ENCODE results near the gene AK1.
"Not testable (repeated sequence)": the region's sequence is repeated elsewhere in the genome, so short reads cannot be mapped to it uniquely, and the experiment has no call there.

The AK1 gene

DNA sequence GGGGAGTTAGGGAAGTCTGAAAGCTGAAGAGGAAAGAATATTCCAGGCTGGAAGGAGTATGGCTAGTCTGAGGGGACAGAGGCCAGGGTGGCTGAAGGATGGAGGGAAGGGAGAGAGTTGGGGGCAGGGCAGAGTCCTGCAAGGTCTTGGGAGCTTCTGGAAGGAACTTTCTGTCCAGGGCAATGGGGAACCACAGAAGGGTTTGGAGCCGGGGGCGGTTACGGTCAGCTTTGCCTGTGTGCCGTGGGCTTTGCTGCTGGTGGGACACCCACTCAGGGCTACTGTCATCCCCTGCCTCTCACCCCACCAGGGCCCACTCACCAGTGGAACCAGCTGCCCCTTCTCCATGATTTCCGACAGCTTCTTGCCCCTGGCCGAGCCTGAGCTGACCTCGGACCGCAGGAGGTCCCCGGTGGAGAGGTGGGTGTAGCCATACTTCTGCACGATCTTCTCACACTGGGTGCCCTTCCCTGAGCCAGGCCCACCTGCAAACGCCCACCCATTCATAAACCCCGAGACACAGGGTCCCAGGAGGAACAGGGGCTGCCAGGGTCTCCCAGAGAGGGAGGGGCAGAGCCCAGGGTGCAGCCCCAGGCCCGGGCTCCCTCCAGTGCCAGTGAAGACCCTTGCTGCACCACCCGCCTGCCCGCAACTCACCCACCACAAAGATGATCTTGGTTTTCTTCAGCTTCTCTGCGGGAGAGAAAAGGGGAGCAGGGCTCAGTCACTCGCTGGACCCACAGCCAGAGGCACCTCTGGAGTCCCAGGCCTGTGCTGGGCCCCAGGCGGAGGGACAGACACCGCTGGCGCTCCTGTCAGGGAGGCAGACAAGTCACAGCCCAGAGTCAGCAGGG lies 4.9 kb downstream of the AK1 start:
- Histone ChIP-seq H3K36me3 (replicated peaks; ENCODE audit: insufficient read depth, low read length) (no peaks in the 10 kb centered on the region), H3K27ac (ENCODE audit: low read length) (no peak overlapping the region), H3K79me2 (ENCODE audit: low read length) (no peaks in the 10 kb centered on the region), H3K9me2 (replicated peaks; ENCODE audit: insufficient read depth, low read length) (no peaks in the 10 kb centered on the region), H3K9ac (ENCODE audit: low read length) (no peak overlapping the region), H3K4me2 (ENCODE audit: low read depth, low read length) (no peak overlapping the region), H3K9me3 (replicated peaks; ENCODE audit: insufficient read depth, low read length) (no peaks in the 10 kb centered on the region), H2AFZ (ENCODE audit: low read length) (no peak overlapping the region), H3F3A (ENCODE audit: insufficient read depth, low read length) (no peaks in the 10 kb centered on the region), H3K27me3 (replicated peaks; ENCODE audit: insufficient read depth, low read length) (no peaks in the 10 kb centered on the region), H4K20me1 (ENCODE audit: insufficient read depth, low read length) (no peaks in the 10 kb centered on the region), H3K4me1 (ENCODE audit: low read length) (no peaks in the 10 kb centered on the region), H3K4me3 (ENCODE audit: low read length) (no peak overlapping the region)
- TF ChIP-seq EZH2phosphoT487 (IDR thresholded peaks at IDR 0.05; ENCODE audit: low read length) (no peak), EZH2 (optimal IDR thresholded peaks at IDR 0.05; ENCODE audit: low read depth, low read length) (no peak), CTCF (IDR thresholded peaks at IDR 0.05; ENCODE audit: low read length) (no peak)
- DNase-seq: no peak

- H3K27me3 ChIP-seq (replicated peaks; ENCODE audit: insufficient read depth, low read length): no peaks in the 10 kb centered on the region
These were observed 5.9 kb downstream of the AK1 start for GRCh38 chr9:127871531-127871930.

DNA sequence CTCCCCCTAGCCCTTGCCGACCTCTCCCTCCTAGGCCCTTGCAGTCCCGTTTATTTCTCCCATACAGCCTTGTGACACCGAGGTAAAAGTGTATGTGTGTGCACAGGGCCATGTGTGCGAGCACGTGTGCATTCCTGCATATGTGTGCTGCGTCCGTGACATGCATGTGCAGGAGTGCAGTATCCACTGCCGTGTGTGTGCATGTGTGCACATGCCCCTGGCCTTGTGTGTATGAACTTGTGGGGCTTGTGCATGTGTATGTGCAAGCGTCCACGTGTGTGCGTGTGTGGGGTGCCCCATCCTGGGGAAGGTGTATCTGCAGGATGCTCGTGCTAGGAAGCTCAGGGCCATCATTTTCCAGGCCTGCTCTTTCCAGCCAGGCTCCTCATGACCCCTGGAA lies 6.6 kb downstream of the AK1 start:
- H3K27ac ChIP-seq (ENCODE audit: low read length): no peak overlapping the region
- H3F3A ChIP-seq (ENCODE audit: insufficient read depth, low read length): no peaks in the 10 kb centered on the region
- H2AFZ ChIP-seq (ENCODE audit: low read length): no peak overlapping the region
- H3K27me3 ChIP-seq (replicated peaks; ENCODE audit: insufficient read depth, low read length): no peaks in the 10 kb centered on the region
- no peak for DNase-seq
- H3K4me2 ChIP-seq (ENCODE audit: low read depth, low read length): no peak overlapping the region
- H3K4me3 ChIP-seq (ENCODE audit: low read length): no peak overlapping the region
- no peaks in the 10 kb centered on the region for H4K20me1 ChIP-seq (ENCODE audit: insufficient read depth, low read length)
- no peaks in the 10 kb centered on the region for H3K36me3 ChIP-seq (replicated peaks; ENCODE audit: insufficient read depth, low read length)
- H3K9me2 ChIP-seq (replicated peaks; ENCODE audit: insufficient read depth, low read length): no peaks in the 10 kb centered on the region
- no peak for TF ChIP-seq EZH2 (optimal IDR thresholded peaks at IDR 0.05; ENCODE audit: low read depth, low read length)
- TF ChIP-seq EZH2phosphoT487 (IDR thresholded peaks at IDR 0.05; ENCODE audit: low read length): no peak
- no peak for TF ChIP-seq CTCF (IDR thresholded peaks at IDR 0.05; ENCODE audit: low read length)
- no peak overlapping the region for H3K9ac ChIP-seq (ENCODE audit: low read length)
- no peaks in the 10 kb centered on the region for H3K4me1 ChIP-seq (ENCODE audit: low read length)
- H3K9me3 ChIP-seq (replicated peaks; ENCODE audit: insufficient read depth, low read length): no peaks in the 10 kb centered on the region
- no peaks in the 10 kb centered on the region for H3K79me2 ChIP-seq (ENCODE audit: low read length)

More at GRCh38 chr9:127871531-127871930, 5.9 kb downstream of the AK1 start:
- H3K79me2 ChIP-seq (ENCODE audit: low read length): no peaks in the 10 kb centered on the region
- no peaks in the 10 kb centered on the region for H4K20me1 ChIP-seq (ENCODE audit: insufficient read depth, low read length)
- no peak overlapping the region for H2AFZ ChIP-seq (ENCODE audit: low read length)
- no peaks in the 10 kb centered on the region for H3K9me2 ChIP-seq (replicated peaks; ENCODE audit: insufficient read depth, low read length)
- H3K9me3 ChIP-seq (replicated peaks; ENCODE audit: insufficient read depth, low read length): no peaks in the 10 kb centered on the region
- no peaks in the 10 kb centered on the region for H3F3A ChIP-seq (ENCODE audit: insufficient read depth, low read length)
- no peaks in the 10 kb centered on the region for H3K36me3 ChIP-seq (replicated peaks; ENCODE audit: insufficient read depth, low read length)
- no peak overlapping the region for H3K4me2 ChIP-seq (ENCODE audit: low read depth, low read length)
- no peak for DNase-seq
- no peaks in the 10 kb centered on the region for H3K4me1 ChIP-seq (ENCODE audit: low read length)
- H3K27ac ChIP-seq (ENCODE audit: low read length): no peak overlapping the region
- H3K4me3 ChIP-seq (ENCODE audit: low read length): no peak overlapping the region
- TF ChIP-seq EZH2phosphoT487 (IDR thresholded peaks at IDR 0.05; ENCODE audit: low read length) (no peak), CTCF (IDR thresholded peaks at IDR 0.05; ENCODE audit: low read length) (no peak), EZH2 (optimal IDR thresholded peaks at IDR 0.05; ENCODE audit: low read depth, low read length) (no peak)
- no peak overlapping the region for H3K9ac ChIP-seq (ENCODE audit: low read length)

DNA sequence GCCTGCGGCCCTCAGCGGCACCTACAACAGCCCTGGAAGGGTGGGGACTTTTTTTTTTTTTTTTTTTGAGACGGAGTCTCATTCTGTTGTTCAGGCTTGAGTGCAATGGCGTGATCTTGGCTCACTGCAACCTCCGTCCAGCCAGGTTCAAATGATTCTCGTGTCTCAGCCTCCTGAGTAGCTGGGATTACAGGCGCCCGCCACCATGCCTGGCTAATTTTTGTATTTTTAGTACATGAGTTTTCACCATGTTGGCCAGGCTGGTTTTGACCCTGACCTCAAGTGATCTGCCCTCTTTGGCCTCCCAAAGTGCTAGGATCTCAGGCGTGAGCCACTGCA lies 7.4 kb downstream of the AK1 start:
- not testable (repeated sequence) for H3K4me1 ChIP-seq (ENCODE audit: low read length); H3K36me3 ChIP-seq (replicated peaks; ENCODE audit: insufficient read depth, low read length); H3K4me2 ChIP-seq (ENCODE audit: low read depth, low read length)

More for the DNA sequence above, 7.4 kb downstream of the AK1 start:
- H3F3A ChIP-seq (ENCODE audit: insufficient read depth, low read length); H3K27me3 ChIP-seq (replicated peaks; ENCODE audit: insufficient read depth, low read length); H2AFZ ChIP-seq (ENCODE audit: low read length); H3K4me3 ChIP-seq (ENCODE audit: low read length); H3K9ac ChIP-seq (ENCODE audit: low read length); DNase-seq; H3K9me2 ChIP-seq (replicated peaks; ENCODE audit: insufficient read depth, low read length); H3K9me3 ChIP-seq (replicated peaks; ENCODE audit: insufficient read depth, low read length); H3K27ac ChIP-seq (ENCODE audit: low read length); H4K20me1 ChIP-seq (ENCODE audit: insufficient read depth, low read length); H3K79me2 ChIP-seq (ENCODE audit: low read length): not testable (repeated sequence)
